ENCODE results near the gene SLITRK4. TPM values are rescaled to one million over a fixed set of nuclear protein-coding genes. Genes with fewer than 3 reads are reported as not detected.

SLITRK4 gene, protein sequence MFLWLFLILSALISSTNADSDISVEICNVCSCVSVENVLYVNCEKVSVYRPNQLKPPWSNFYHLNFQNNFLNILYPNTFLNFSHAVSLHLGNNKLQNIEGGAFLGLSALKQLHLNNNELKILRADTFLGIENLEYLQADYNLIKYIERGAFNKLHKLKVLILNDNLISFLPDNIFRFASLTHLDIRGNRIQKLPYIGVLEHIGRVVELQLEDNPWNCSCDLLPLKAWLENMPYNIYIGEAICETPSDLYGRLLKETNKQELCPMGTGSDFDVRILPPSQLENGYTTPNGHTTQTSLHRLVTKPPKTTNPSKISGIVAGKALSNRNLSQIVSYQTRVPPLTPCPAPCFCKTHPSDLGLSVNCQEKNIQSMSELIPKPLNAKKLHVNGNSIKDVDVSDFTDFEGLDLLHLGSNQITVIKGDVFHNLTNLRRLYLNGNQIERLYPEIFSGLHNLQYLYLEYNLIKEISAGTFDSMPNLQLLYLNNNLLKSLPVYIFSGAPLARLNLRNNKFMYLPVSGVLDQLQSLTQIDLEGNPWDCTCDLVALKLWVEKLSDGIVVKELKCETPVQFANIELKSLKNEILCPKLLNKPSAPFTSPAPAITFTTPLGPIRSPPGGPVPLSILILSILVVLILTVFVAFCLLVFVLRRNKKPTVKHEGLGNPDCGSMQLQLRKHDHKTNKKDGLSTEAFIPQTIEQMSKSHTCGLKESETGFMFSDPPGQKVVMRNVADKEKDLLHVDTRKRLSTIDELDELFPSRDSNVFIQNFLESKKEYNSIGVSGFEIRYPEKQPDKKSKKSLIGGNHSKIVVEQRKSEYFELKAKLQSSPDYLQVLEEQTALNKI
- not detected for total RNA-seq

- Mint-ChIP-seq H3K9me3 (no peaks in the 10 kb centered on the region), H3K27ac (no peak within 1 kb of the TSS), H3K27me3 (peaks cover 7% of the 10 kb centered on the region), H3K36me3 (ENCODE audit: low read depth) (peaks cover 3% of the 10 kb centered on the region), H3K4me1 (peaks cover 3% of the 10 kb centered on the region), H3K4me3 (no peak within 1 kb of the TSS)
- ChIA-PET CTCF (interaction anchor here (0.6 kb wide), 1 partner anchor 1066 kb away, joined by 3 read pairs; no protein-coding TSS in a partner anchor), POLR2A (no interaction called here)
- DNase-seq: no peak
Observed at GRCh38 chrX:143635915-143636314, at the start of gene SLITRK4. TSS of gene SLITRK4 (minus strand) at chrX:143636101. CDS start at chrX:143631108, 4,993 bp downstream.

DNA sequence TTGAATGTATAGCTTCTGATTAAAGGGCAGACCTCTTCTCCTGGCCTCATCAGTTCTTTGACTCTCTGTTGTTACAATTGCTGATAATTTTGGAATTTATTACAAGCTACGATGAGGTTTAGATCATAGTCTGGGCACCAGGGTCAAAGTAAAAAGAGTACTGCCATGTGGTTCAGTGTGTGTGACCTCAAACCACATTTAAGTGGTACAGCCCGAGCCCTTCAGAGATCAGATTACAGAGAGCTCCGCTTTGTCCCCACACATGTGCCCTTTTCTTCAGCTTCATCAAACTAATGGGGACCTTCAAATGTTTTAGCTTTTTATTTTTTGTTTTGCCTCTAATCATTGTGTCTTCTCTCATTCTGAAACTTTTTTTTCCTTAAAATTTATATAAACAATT, 47.6 kb upstream of the SLITRK4 start:
- DNase-seq: no peak
- Mint-ChIP-seq H3K9me3 (no peaks in the 10 kb centered on the region), H3K4me3 (no peak overlapping the region), H3K27ac (no peak overlapping the region), H3K36me3 (ENCODE audit: low read depth) (no peaks in the 10 kb centered on the region), H3K27me3 (no peaks in the 10 kb centered on the region), H3K4me1 (no peaks in the 10 kb centered on the region)
- POLR2A ChIA-PET: no interaction called here
- CTCF ChIA-PET: no interaction called here

GRCh38 chrX:143674926-143675325, 39.0 kb upstream of the SLITRK4 start:
- CTCF ChIA-PET: no interaction called here
- Mint-ChIP-seq H3K27me3 (no peaks in the 10 kb centered on the region), H3K36me3 (ENCODE audit: low read depth) (no peaks in the 10 kb centered on the region), H3K27ac (no peak overlapping the region), H3K4me3 (no peak overlapping the region), H3K9me3 (no peaks in the 10 kb centered on the region), H3K4me1 (no peaks in the 10 kb centered on the region)
- POLR2A ChIA-PET: no interaction called here
- no peak for DNase-seq

DNA sequence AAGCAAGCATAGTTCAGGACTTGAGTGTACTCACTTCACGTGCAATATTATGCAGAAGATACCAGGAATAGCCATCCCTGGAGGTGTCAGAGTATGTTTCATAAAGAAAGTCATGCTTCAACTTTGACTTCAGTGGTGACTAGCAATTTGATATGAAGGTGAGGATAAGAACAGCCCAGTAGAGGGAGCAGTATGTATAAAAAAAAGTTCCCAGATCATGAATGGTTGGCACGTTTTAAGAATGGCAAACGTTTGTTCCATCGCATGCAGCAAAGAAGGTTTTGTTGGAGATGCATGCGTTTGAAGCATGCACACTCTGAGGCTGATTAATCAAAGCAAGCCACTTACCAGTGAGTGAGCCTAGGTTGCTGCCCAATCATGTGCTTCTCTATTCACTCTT, 33.5 kb upstream of the SLITRK4 start:
- DNase-seq: no peak
- no peak overlapping the region for H3K27ac Mint-ChIP-seq
- H3K9me3 Mint-ChIP-seq: no peaks in the 10 kb centered on the region
- ChIA-PET CTCF (no interaction called here), POLR2A (no interaction called here)
- no peaks in the 10 kb centered on the region for H3K36me3 Mint-ChIP-seq (ENCODE audit: low read depth)
- no peak overlapping the region for H3K4me3 Mint-ChIP-seq
- H3K27me3 Mint-ChIP-seq: no peaks in the 10 kb centered on the region
- no peaks in the 10 kb centered on the region for H3K4me1 Mint-ChIP-seq

- ChIA-PET POLR2A (no interaction called here), CTCF (no interaction called here)
- Mint-ChIP-seq H3K36me3 (ENCODE audit: low read depth) (no peaks in the 10 kb centered on the region), H3K9me3 (no peaks in the 10 kb centered on the region), H3K4me3 (no peak overlapping the region), H3K27ac (no peak overlapping the region), H3K27me3 (no peaks in the 10 kb centered on the region), H3K4me1 (no peaks in the 10 kb centered on the region)
- DNase-seq: no peak
Observed at GRCh38 chrX:143664302-143664701, 28.4 kb upstream of the SLITRK4 start.

GRCh38 chrX:143663755-143664154, 27.9 kb upstream of the SLITRK4 start:
- H3K4me3 Mint-ChIP-seq: no peak overlapping the region
- ChIA-PET CTCF (no interaction called here), POLR2A (no interaction called here)
- no peaks in the 10 kb centered on the region for H3K4me1 Mint-ChIP-seq
- DNase-seq: no peak
- no peak overlapping the region for H3K27ac Mint-ChIP-seq
- no peaks in the 10 kb centered on the region for H3K9me3 Mint-ChIP-seq
- H3K36me3 Mint-ChIP-seq (ENCODE audit: low read depth): no peaks in the 10 kb centered on the region
- no peaks in the 10 kb centered on the region for H3K27me3 Mint-ChIP-seq

DNA sequence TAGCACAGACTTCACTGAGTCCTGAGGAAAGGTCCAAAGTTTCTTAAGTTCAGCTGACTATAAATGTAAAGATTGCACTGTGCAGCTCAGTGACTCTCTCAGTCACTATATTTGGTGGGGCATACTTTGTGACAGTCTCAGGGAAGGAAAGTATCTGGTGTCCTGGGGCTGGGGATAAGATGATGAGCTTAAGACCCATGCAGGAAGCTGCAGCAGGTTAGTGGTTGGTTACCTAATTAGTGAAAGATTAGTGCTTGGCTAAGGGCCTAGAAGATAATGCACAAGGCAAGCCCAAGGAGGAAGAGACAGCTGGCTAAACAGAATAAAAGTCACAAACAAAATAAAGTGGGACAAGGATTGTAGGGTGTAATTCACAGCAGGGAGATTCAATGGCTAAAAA, 25.4 kb upstream of the SLITRK4 start:
- no peaks in the 10 kb centered on the region for H3K9me3 Mint-ChIP-seq
- ChIA-PET POLR2A (no interaction called here), CTCF (no interaction called here)
- no peaks in the 10 kb centered on the region for H3K27me3 Mint-ChIP-seq
- DNase-seq: no peak
- H3K36me3 Mint-ChIP-seq (ENCODE audit: low read depth): no peaks in the 10 kb centered on the region
- H3K4me3 Mint-ChIP-seq: no peak overlapping the region
- H3K4me1 Mint-ChIP-seq: no peaks in the 10 kb centered on the region
- H3K27ac Mint-ChIP-seq: no peak overlapping the region

DNA sequence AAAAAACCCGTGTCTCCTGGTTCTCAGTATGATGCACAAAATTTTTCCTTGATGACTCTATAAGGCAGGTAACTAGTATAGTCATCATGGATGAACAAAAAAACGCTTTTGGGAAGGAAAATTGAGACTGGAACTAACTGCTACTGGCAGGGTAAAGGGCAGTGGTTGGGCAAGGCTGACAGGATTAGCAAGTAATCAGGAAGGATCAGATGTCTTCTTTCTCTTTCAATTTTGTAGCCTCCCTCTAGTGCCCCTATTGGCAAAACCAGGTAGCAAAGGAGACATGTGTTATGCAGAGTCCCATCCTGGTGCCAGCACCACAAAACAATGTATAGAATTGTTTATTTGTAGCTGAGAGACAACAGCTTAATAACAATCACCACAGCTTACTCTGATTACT, 12.8 kb upstream of the SLITRK4 start:
- POLR2A ChIA-PET: no interaction called here

GRCh38 chrX:143642426-143642825, 6.5 kb upstream of the SLITRK4 start:
- H3K27me3 Mint-ChIP-seq: no peaks in the 10 kb centered on the region
- H3K4me3 Mint-ChIP-seq: no peak overlapping the region
- ChIA-PET POLR2A (no interaction called here), CTCF (no interaction called here)
- no peaks in the 10 kb centered on the region for H3K36me3 Mint-ChIP-seq (ENCODE audit: low read depth)
- H3K27ac Mint-ChIP-seq: no peak overlapping the region
- DNase-seq: no peak
- H3K9me3 Mint-ChIP-seq: no peaks in the 10 kb centered on the region
- H3K4me1 Mint-ChIP-seq: no peaks in the 10 kb centered on the region

More for the DNA sequence above, 12.8 kb upstream of the SLITRK4 start:
- no peak for DNase-seq
- no peak overlapping the region for H3K27ac Mint-ChIP-seq
- H3K27me3 Mint-ChIP-seq: no peaks in the 10 kb centered on the region
- no peaks in the 10 kb centered on the region for H3K36me3 Mint-ChIP-seq (ENCODE audit: low read depth)
- H3K4me3 Mint-ChIP-seq: no peak overlapping the region
- CTCF ChIA-PET: no interaction called here
- H3K9me3 Mint-ChIP-seq: no peaks in the 10 kb centered on the region
- no peaks in the 10 kb centered on the region for H3K4me1 Mint-ChIP-seq

DNA sequence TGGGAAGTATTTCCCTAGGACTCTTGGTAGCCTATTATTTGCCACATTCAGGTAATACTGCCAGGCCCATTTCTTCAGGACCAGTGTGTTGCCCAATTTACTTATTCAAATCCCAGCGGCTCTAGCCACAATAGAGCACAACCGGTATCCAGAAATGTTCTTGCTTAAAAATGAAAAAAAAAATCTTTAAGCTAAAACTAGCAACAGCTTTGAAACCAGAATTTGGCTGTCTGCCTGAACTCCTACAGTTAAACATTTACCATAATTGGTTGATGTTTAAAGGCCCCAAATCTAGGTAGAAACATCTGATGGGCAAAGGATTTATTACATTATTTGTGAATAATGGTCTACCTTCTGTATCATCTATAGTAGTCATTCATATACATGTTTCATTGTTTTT, 930 bp upstream of the SLITRK4 start:
- H3K36me3 Mint-ChIP-seq (ENCODE audit: low read depth): peaks cover 3% of the 10 kb centered on the region
- H3K27me3 Mint-ChIP-seq: peaks cover 7% of the 10 kb centered on the region
- no peaks in the 10 kb centered on the region for H3K9me3 Mint-ChIP-seq
- no peak overlapping the region for H3K27ac Mint-ChIP-seq
- H3K4me3 Mint-ChIP-seq: no peak overlapping the region
- peaks cover 3% of the 10 kb centered on the region for H3K4me1 Mint-ChIP-seq
- CTCF ChIA-PET: no interaction called here
- POLR2A ChIA-PET: no interaction called here
- DNase-seq: no peak

- Mint-ChIP-seq H3K36me3 (ENCODE audit: low read depth) (peaks cover 3% of the 10 kb centered on the region), H3K4me3 (no peak overlapping the region), H3K9me3 (no peaks in the 10 kb centered on the region), H3K27ac (no peak overlapping the region), H3K27me3 (peaks cover 7% of the 10 kb centered on the region), H3K4me1 (peaks cover 3% of the 10 kb centered on the region)
- ChIA-PET POLR2A (no interaction called here), CTCF (no interaction called here)
- DNase-seq: no peak
Observed at GRCh38 chrX:143634663-143635455, 1.0 kb downstream of the SLITRK4 start.

GRCh38 chrX:143634309-143634662, 1.6 kb downstream of the SLITRK4 start:
- peaks cover 7% of the 10 kb centered on the region for H3K27me3 Mint-ChIP-seq

DNA sequence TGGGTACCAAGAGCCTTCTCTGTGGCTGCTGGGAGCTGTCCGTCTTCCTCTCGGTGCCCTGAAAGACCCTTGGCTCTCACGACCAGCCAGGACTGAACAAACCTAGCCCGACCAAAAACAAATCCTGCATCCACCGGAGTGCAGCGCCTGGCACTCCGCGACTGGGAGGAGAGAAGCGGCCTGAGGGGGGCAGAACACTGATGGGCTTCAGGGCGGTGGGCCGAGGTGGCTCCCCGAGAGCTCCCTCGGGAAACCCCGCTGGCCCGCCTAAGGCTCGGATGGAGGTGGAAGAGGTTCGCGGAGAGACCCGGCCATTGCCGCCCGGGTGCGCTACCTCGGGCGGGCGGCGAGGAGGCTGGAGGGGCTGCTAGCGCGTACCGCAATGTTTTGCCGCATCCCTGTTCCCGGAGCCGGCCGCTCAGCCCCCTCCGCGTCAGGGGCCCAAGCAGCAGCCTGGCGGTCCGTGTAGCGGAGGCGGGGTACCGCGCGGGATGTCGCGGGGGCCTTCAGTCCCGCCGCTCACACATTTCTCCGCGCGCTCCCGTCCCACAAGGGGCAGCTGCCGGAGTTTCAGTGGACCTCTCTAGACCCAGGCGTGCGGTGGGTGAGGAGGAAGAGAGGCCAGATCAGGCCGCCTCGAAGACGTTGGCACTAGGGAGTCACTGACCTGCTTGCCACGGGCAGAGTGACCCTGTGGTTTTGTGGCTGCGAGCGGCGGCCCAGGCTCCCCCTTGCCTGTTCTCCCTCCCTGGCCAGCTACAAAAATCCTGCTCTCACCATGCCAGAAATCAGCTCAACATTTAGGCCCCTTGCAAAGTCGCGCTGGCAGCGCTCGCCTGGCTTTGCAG, 2.2 kb downstream of the SLITRK4 start:
- peaks cover 3% of the 10 kb centered on the region for H3K4me1 Mint-ChIP-seq
- no peaks in the 10 kb centered on the region for H3K9me3 Mint-ChIP-seq
- CTCF ChIA-PET: no interaction called here
- POLR2A ChIA-PET: no interaction called here
- no peak overlapping the region for H3K4me3 Mint-ChIP-seq
- H3K36me3 Mint-ChIP-seq (ENCODE audit: low read depth): peaks cover 3% of the 10 kb centered on the region
- H3K27me3 Mint-ChIP-seq: peaks cover 7% of the 10 kb centered on the region
- no peak for DNase-seq
- no peak overlapping the region for H3K27ac Mint-ChIP-seq

More at GRCh38 chrX:143634309-143634662, 1.6 kb downstream of the SLITRK4 start:
- ChIA-PET CTCF (no interaction called here), POLR2A (no interaction called here)
- no peak for DNase-seq
- H3K4me3 Mint-ChIP-seq: no peak overlapping the region
- H3K9me3 Mint-ChIP-seq: no peaks in the 10 kb centered on the region
- peaks cover 3% of the 10 kb centered on the region for H3K4me1 Mint-ChIP-seq
- H3K36me3 Mint-ChIP-seq (ENCODE audit: low read depth): peaks cover 3% of the 10 kb centered on the region
- H3K27ac Mint-ChIP-seq: no peak overlapping the region

All from activated CD4-positive, alpha-beta memory T cell treated with anti-CD3 and anti-CD28 coated beads, Interleukin-2, amount 10 ng/mL, durations not matched to agents 7 days and 5 days (primary cell).